HL-60 (cell line): ENCODE measurements around the gene CDH2.

Experiments
- DNase-seq, 2 experiments: peaks; one replicate each; pipeline ENCODE4 v3.0.0-alpha.2; 2010 to 2020; ENCODE audit warnings: low read depth in 1 of 2, low spot score in 1 of 2
- H3K27ac ChIP-seq: fragments of 250-450 bp; sonication (Bioruptor Pico); replicated peaks from 2 replicates; pipeline ENCODE4 v1.5.1; 2020; ENCODE audit warnings: mild to moderate bottlenecking, moderate library complexity
- H3K27me3 ChIP-seq: fragments of 250-450 bp; sonication (Bioruptor Pico); 2 replicates; pipeline ENCODE4 v1.5.1; 2021; ENCODE audit warnings: mild to moderate bottlenecking, moderate library complexity; ENCODE audit not compliant: insufficient read depth, poor library complexity, severe bottlenecking
- H3K4me3 ChIP-seq: replicated peaks from 2 replicates; pipeline ENCODE4 v1.5.1; 2011; ENCODE audit warnings: mild to moderate bottlenecking, control low read depth, low read length; ENCODE audit not compliant: insufficient read depth
- GABPA ChIP-seq: IDR thresholded peaks from 2 replicates; pipeline ENCODE4 v1.6.1; 2012; ENCODE audit warnings: low read depth
- POLR2AphosphoS5 ChIP-seq: IDR thresholded peaks from 2 replicates; pipeline ENCODE4 v1.6.1; 2012; ENCODE audit warnings: low read depth
- SPI1 ChIP-seq: IDR thresholded peaks from 2 replicates; pipeline ENCODE4 v1.6.1; 2012; ENCODE audit warnings: low read depth, mild to moderate bottlenecking, borderline replicate concordance
- TF ChIP-seq, protein P1 (sequence below): IDR thresholded peaks from one replicate; pipeline ENCODE4 v1.5.1; 2011; ENCODE audit warnings: low read length, control low read depth, inconsistent platforms; ENCODE audit not compliant: insufficient read depth
- TF ChIP-seq, protein P2 (sequence below): IDR thresholded peaks from 2 replicates; pipeline ENCODE4 v1.6.1; 2012; ENCODE audit warnings: low read depth; ENCODE audit not compliant: insufficient replicate concordance

The CDH2 gene

DNA sequence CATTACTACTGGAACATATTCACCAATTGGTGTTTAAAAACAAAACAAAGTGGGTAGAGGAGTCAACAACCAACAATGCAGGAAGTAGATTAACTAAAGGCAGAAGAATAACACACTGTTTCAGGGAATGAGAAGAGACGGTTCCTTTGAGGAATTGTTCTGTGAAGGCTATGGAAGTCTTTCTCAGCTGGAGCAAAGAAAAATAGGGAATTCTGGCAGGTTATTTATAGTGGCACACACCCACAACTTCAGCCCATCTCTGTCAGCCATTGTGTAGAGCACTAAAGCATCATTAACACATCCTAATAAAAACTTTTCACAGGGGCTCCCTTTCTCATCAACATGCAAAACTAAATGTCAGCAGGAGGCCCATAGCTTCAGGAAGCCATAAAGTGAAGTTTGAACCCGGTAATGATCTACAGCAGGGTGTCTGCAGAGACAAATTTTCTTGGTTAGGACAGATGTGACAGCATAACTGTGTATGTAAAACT lies 113.6 kb downstream of the CDH2 start:
- TF ChIP-seq GABPA = no peak
- Histone ChIP-seq H3K27me3 (no peaks in the 10 kb centered on the region), H3K27ac (no peak overlapping the region), H3K4me3 (no peak overlapping the region)
- DNase-seq = no peak

DNA sequence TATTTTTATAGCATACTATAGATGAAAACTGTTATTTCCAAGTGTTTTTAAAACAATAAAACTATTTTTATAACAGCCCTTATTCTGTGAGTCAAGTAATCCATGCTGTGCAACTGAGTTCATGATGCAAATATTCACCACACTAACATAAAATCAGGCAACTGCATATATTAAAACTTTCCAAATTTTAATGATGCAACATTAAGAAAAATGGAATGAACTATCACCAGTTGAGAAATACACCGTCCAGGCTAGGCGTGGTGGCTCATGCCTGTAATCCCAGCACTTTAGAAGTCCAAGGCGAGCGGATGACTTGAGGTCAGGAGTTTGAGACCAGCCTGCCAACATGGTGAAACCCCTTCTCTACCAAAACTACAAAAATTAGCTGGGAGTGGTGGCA lies 114.5 kb downstream of the CDH2 start:
- H3K27ac ChIP-seq = no peak overlapping the region
- no peak overlapping the region for H3K4me3 ChIP-seq
- DNase-seq = no peak
- no peaks in the 10 kb centered on the region for H3K27me3 ChIP-seq
- TF ChIP-seq, protein P1, sequence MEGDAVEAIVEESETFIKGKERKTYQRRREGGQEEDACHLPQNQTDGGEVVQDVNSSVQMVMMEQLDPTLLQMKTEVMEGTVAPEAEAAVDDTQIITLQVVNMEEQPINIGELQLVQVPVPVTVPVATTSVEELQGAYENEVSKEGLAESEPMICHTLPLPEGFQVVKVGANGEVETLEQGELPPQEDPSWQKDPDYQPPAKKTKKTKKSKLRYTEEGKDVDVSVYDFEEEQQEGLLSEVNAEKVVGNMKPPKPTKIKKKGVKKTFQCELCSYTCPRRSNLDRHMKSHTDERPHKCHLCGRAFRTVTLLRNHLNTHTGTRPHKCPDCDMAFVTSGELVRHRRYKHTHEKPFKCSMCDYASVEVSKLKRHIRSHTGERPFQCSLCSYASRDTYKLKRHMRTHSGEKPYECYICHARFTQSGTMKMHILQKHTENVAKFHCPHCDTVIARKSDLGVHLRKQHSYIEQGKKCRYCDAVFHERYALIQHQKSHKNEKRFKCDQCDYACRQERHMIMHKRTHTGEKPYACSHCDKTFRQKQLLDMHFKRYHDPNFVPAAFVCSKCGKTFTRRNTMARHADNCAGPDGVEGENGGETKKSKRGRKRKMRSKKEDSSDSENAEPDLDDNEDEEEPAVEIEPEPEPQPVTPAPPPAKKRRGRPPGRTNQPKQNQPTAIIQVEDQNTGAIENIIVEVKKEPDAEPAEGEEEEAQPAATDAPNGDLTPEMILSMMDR = no peak
- TF ChIP-seq, protein P2, sequence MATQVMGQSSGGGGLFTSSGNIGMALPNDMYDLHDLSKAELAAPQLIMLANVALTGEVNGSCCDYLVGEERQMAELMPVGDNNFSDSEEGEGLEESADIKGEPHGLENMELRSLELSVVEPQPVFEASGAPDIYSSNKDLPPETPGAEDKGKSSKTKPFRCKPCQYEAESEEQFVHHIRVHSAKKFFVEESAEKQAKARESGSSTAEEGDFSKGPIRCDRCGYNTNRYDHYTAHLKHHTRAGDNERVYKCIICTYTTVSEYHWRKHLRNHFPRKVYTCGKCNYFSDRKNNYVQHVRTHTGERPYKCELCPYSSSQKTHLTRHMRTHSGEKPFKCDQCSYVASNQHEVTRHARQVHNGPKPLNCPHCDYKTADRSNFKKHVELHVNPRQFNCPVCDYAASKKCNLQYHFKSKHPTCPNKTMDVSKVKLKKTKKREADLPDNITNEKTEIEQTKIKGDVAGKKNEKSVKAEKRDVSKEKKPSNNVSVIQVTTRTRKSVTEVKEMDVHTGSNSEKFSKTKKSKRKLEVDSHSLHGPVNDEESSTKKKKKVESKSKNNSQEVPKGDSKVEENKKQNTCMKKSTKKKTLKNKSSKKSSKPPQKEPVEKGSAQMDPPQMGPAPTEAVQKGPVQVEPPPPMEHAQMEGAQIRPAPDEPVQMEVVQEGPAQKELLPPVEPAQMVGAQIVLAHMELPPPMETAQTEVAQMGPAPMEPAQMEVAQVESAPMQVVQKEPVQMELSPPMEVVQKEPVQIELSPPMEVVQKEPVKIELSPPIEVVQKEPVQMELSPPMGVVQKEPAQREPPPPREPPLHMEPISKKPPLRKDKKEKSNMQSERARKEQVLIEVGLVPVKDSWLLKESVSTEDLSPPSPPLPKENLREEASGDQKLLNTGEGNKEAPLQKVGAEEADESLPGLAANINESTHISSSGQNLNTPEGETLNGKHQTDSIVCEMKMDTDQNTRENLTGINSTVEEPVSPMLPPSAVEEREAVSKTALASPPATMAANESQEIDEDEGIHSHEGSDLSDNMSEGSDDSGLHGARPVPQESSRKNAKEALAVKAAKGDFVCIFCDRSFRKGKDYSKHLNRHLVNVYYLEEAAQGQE = no peak
- no peak for TF ChIP-seq GABPA
- TF ChIP-seq POLR2AphosphoS5 = no peak
- no peak for TF ChIP-seq SPI1

DNA sequence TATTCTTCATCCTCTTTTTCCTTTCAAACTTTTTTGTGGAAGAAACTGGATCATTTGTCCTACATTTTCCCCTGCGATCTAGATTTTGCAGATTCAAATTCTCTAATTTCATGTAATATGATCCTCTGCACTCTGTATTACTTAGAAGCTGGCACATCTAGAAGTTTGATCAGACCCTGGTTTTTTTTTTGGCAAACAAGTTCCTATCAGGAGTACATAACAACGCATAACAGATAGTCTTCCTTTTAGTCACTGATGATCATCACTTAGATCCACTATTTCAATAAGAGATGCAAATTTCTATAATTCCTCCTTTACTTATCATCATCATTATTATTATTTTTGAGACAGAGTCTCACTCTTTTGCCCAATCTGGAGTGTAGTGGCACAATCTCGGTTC lies 117.1 kb downstream of the CDH2 start:
- Histone ChIP-seq H3K27ac (no peak overlapping the region), H3K4me3 (no peak overlapping the region), H3K27me3 (no peaks in the 10 kb centered on the region)
- DNase-seq = no peak
- TF ChIP-seq GABPA = no peak
- TF ChIP-seq, protein P2 = no peak
- TF ChIP-seq POLR2AphosphoS5 = no peak
- TF ChIP-seq, protein P1 = no peak
- no peak for TF ChIP-seq SPI1

DNA sequence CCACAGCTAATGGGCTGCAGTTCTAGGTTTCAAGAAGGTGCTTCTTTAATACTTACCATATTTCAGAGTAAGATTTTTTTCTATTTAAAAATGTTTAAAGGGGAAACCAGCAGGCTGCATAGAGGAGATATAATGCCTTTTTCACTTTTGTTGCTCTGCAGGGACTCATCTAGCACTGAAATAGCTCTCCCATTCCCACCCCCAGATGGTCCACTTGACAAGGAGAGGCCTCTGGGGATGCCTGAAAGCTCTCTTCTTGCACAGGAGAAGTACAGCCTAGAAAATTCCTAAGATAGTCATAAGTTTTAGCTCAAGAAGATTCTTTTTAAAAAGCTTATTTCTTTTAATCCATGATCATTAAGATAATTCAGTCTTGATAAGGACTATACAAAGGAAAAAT lies 126.4 kb downstream of the CDH2 start:
- H3K27ac ChIP-seq = no peak overlapping the region
- DNase-seq = no peak

More for the DNA sequence above, 126.4 kb downstream of the CDH2 start:
- no peak overlapping the region for H3K4me3 ChIP-seq
- no peak for TF ChIP-seq GABPA
- TF ChIP-seq, protein P2 = no peak
- TF ChIP-seq, protein P1 = no peak
- no peak for TF ChIP-seq SPI1
- TF ChIP-seq POLR2AphosphoS5 = no peak
- H3K27me3 ChIP-seq = no peaks in the 10 kb centered on the region
